T-cell (primary cell): ENCODE data around the gene OGDH. TPM values are rescaled to one million over a fixed set of nuclear protein-coding genes. Genes with fewer than 3 reads are reported as not detected.

Source experiments
- ATAC-seq, 4 experiments: fragments of 200-7000 bp in 3 of 4; fragments of 150-1000 bp in 1 of 4; cut with Tn5 transposase; replicated peaks in 1 of 4; 1 replicate in 3 of 4; 2 replicates in 1 of 4; pipeline ENCODE4 v1.10.0; 2021; ENCODE audit warnings: moderate library complexity in 3 of 4, mild to moderate bottlenecking in 2 of 4, moderate number of reproducible peaks in 1 of 4
- CTCF ChIA-PET, 2 donors: fragments of 300-600 bp; sonication (Branson Sonifier 250); formaldehyde crosslinking; loops; one replicate each; lab custom pipeline; 2022; ENCODE audit warnings: antibody characterized with exemption in 2 of 2; lab: Charles Lee
- POLR2A ChIA-PET, 2 donors: fragments of 300-600 bp; sonication (Branson Sonifier 250); formaldehyde crosslinking; loops; one replicate each; lab custom pipeline; 2022; ENCODE audit warnings: antibody characterized with exemption in 2 of 2; lab: Charles Lee
- DNase-seq, 35 experiments: peaks; one replicate each; pipeline versions ENCODE4 v3.0.0 to v3.0.0-alpha.2; 2013 to 2023
- H3K27ac ChIP-seq: one replicate; pipeline ENCODE4 v1.5.1; 2013; ENCODE audit warnings: low read length
- H3K27me3 ChIP-seq, 2 experiments: replicated peaks in 1 of 2; 1 replicate in 1 of 2; 2 replicates in 1 of 2; pipeline versions ENCODE4 v1.6.1 to v1.7.0; 2013; ENCODE audit warnings: low read length in 1 of 2, mixed read lengths in 1 of 2; ENCODE audit not compliant: control insufficient read depth in 2 of 2, insufficient read depth in 2 of 2; ENCODE audit errors: extremely low read depth in 1 of 2
- H3K36me3 ChIP-seq, 2 donors: 1 replicate in 1 of 2; 2 replicates in 1 of 2; pipeline versions ENCODE4 v1.6.1 to v1.7.0; 2013; ENCODE audit warnings: low read length in 1 of 2; ENCODE audit not compliant: control insufficient read depth in 2 of 2, insufficient read depth in 1 of 2; ENCODE audit errors: extremely low read depth in 1 of 2
- H3K4me1 ChIP-seq, 2 experiments: 1 replicate in 1 of 2; 2 replicates in 1 of 2; pipeline versions ENCODE4 v1.6.1 to v1.7.0; 2013; ENCODE audit warnings: low read length in 2 of 2, mixed read lengths in 1 of 2; ENCODE audit not compliant: insufficient read depth in 2 of 2, control insufficient read depth in 1 of 2; ENCODE audit errors: extremely low read depth in 1 of 2
- H3K4me3 ChIP-seq, 2 donors: 1 replicate in 1 of 2; 2 replicates in 1 of 2; pipeline versions ENCODE4 v1.5.1 to v1.7.0; 2013; ENCODE audit warnings: mild to moderate bottlenecking in 2 of 2, low read length in 1 of 2, moderate library complexity in 1 of 2; ENCODE audit not compliant: control insufficient read depth in 1 of 2; ENCODE audit errors: extremely low read depth in 1 of 2
- H3K9me3 ChIP-seq: 2 replicates; pipeline ENCODE4 v1.7.0; 2013
- H3K27ac Mint-ChIP-seq, 2 donors: one replicate each; pipeline ENCODE4 v1.8.0; 2020 to 2021; ENCODE audit warnings: mild to moderate bottlenecking in 2 of 2, mixed read lengths in 2 of 2
- H3K27me3 Mint-ChIP-seq, 2 donors: one replicate each; pipeline ENCODE4 v1.8.0; 2021 to 2022; ENCODE audit warnings: mixed read lengths in 2 of 2
- H3K36me3 Mint-ChIP-seq: one replicate; pipeline ENCODE4 v1.8.0; 2021; ENCODE audit warnings: mixed read lengths
- H3K4me1 Mint-ChIP-seq, 3 donors: one replicate each; pipeline ENCODE4 v1.8.0; 2020 to 2022; ENCODE audit warnings: mixed read lengths in 3 of 3, mild to moderate bottlenecking in 1 of 3
- H3K4me3 Mint-ChIP-seq, 3 donors: one replicate each; pipeline ENCODE4 v1.8.0; 2020 to 2022; ENCODE audit warnings: mild to moderate bottlenecking in 3 of 3, mixed read lengths in 3 of 3, moderate library complexity in 3 of 3
- H3K9me3 Mint-ChIP-seq, 3 donors: one replicate each; pipeline ENCODE4 v1.8.0; 2020 to 2022; ENCODE audit warnings: mixed read lengths in 3 of 3
- WGBS: methylation state at CpG from one replicate; pipeline ENCODE4 v1.1.5; 2013; ENCODE audit warnings: missing lambda C conversion rate; ENCODE audit not compliant: insufficient coverage; 5-methylcytosine and 5-hydroxymethylcytosine counted together
- total RNA-seq, 35 experiments: library from RNA in 6 of 35; stranded (reverse) in 6 of 35; fragments of 120-200 nt in 1 of 35; gene quantifications; one replicate each; pipeline versions ENCODE4 v1.2.1 to v1.2.4 and lab custom pipeline; 2013 to 2026

Gene OGDH
- total RNA-seq, 5 donors from 2014 or later (not counting 1 experiment from before 2014, with no cell fraction given) = 58.9 to 113 (median 108) TPM

- Histone ChIP-seq H3K4me3 (no peak overlapping the region), H3K36me3 (peaks cover 26 to 69% of the 10 kb centered on the region in 2 donors), H3K27me3 (no peaks in the 10 kb centered on the region), H3K9me3 (no peaks in the 10 kb centered on the region), H3K27ac (no peak overlapping the region), H3K4me1 (no peaks in the 10 kb centered on the region)
- Mint-ChIP-seq H3K4me1 (peaks cover 0 to 5% (median 0%) of the 10 kb centered on the region in 3 donors), H3K27ac (no peak overlapping the region), H3K4me3 (no peak overlapping the region), H3K27me3 (no peaks in the 10 kb centered on the region), H3K9me3 (no peaks in the 10 kb centered on the region), H3K36me3 (peaks cover 50% of the 10 kb centered on the region)
- CTCF ChIA-PET = interaction anchor here in 1 of 2 donors (0.7 kb wide), 1 partner anchor 142 kb away, joined by 3 read pairs; no protein-coding TSS in a partner anchor
- POLR2A ChIA-PET = no interaction called here
- WGBS = 100% methylated on average over 1 of the region's 1 CpG
- ATAC-seq (no peak), DNase-seq (no peak)
These were observed 64.6 kb downstream of the OGDH start for GRCh38 chr7:44671069-44671468.

GRCh38 chr7:44673324-44673723 is 66.9 kb downstream of the OGDH start:
- DNase-seq (no peak), ATAC-seq (no peak)
- no CpG with 5 or more reads among the region's 2 CpGs for WGBS
- ChIA-PET POLR2A (no interaction called here), CTCF (no interaction called here)
- H3K9me3 ChIP-seq = no peaks in the 10 kb centered on the region
- H3K36me3 ChIP-seq = peaks cover 28 to 64% of the 10 kb centered on the region in 2 donors
- H3K36me3 Mint-ChIP-seq = peaks cover 43% of the 10 kb centered on the region
- H3K27ac Mint-ChIP-seq = no peak overlapping the region
- peaks cover 0 to 5% (median 0%) of the 10 kb centered on the region in 3 donors for H3K4me1 Mint-ChIP-seq
- no peaks in the 10 kb centered on the region for H3K27me3 ChIP-seq
- H3K9me3 Mint-ChIP-seq = no peaks in the 10 kb centered on the region
- no peaks in the 10 kb centered on the region for H3K4me1 ChIP-seq
- no peak overlapping the region for H3K4me3 ChIP-seq
- no peak overlapping the region for H3K27ac ChIP-seq
- H3K27me3 Mint-ChIP-seq = no peaks in the 10 kb centered on the region
- H3K4me3 Mint-ChIP-seq = no peak overlapping the region

GRCh38 chr7:44673771-44674170 is 67.3 kb downstream of the OGDH start:
- H3K36me3 ChIP-seq = peaks cover 32 to 65% of the 10 kb centered on the region in 2 donors
- Mint-ChIP-seq H3K27me3 (no peaks in the 10 kb centered on the region), H3K36me3 (peaks cover 45% of the 10 kb centered on the region), H3K27ac (no peak overlapping the region), H3K9me3 (no peaks in the 10 kb centered on the region), H3K4me1 (peaks cover 0 to 4% (median 0%) of the 10 kb centered on the region in 3 donors), H3K4me3 (no peak overlapping the region)
- DNase-seq = no peak
- H3K27ac ChIP-seq = no peak overlapping the region
- WGBS = 97% methylated on average over 6 of the region's 6 CpGs
- ATAC-seq = no peak
- H3K4me3 ChIP-seq = no peak overlapping the region
- CTCF ChIA-PET = no interaction called here
- H3K27me3 ChIP-seq = no peaks in the 10 kb centered on the region
- no peaks in the 10 kb centered on the region for H3K9me3 ChIP-seq
- POLR2A ChIA-PET = no interaction called here
- H3K4me1 ChIP-seq = no peaks in the 10 kb centered on the region

GRCh38 chr7:44674381-44674780 is 68.0 kb downstream of the OGDH start:
- Histone ChIP-seq H3K4me1 (no peaks in the 10 kb centered on the region), H3K36me3 (peaks cover 32 to 66% of the 10 kb centered on the region in 2 donors), H3K27ac (no peak overlapping the region), H3K9me3 (no peaks in the 10 kb centered on the region), H3K27me3 (no peaks in the 10 kb centered on the region), H3K4me3 (no peak overlapping the region)
- Mint-ChIP-seq H3K4me3 (no peak overlapping the region), H3K36me3 (peaks cover 47% of the 10 kb centered on the region), H3K9me3 (no peaks in the 10 kb centered on the region), H3K4me1 (peaks cover 0 to 2% (median 0%) of the 10 kb centered on the region in 3 donors), H3K27me3 (no peaks in the 10 kb centered on the region), H3K27ac (no peak overlapping the region)
- no peak for ATAC-seq
- WGBS = 98% methylated on average over 7 of the region's 7 CpGs
- no peak for DNase-seq
- ChIA-PET CTCF (no interaction called here), POLR2A (no interaction called here)

GRCh38 chr7:44676776-44677175 is 70.3 kb downstream of the OGDH start:
- Histone ChIP-seq H3K27me3 (no peaks in the 10 kb centered on the region), H3K4me3 (no peak overlapping the region), H3K36me3 (peaks cover 19 to 70% of the 10 kb centered on the region in 2 donors), H3K9me3 (no peaks in the 10 kb centered on the region), H3K27ac (no peak overlapping the region), H3K4me1 (no peaks in the 10 kb centered on the region)
- peak overlapping the region; percentile 20 to 67 for H3K27ac Mint-ChIP-seq
- H3K27me3 Mint-ChIP-seq = no peaks in the 10 kb centered on the region
- no peak overlapping the region for H3K4me3 Mint-ChIP-seq
- peaks cover 59% of the 10 kb centered on the region for H3K36me3 Mint-ChIP-seq
- POLR2A ChIA-PET = no interaction called here
- ATAC-seq = no peak
- DNase-seq = no peak
- H3K4me1 Mint-ChIP-seq = no peaks in the 10 kb centered on the region
- CTCF ChIA-PET = no interaction called here
- no CpG with 5 or more reads among the region's 4 CpGs for WGBS
- no peaks in the 10 kb centered on the region for H3K9me3 Mint-ChIP-seq

GRCh38 chr7:44678101-44678470 is 71.7 kb downstream of the OGDH start:
- CTCF ChIA-PET = no interaction called here
- ATAC-seq (no peak), DNase-seq (no peak)
- POLR2A ChIA-PET = no interaction called here
- Mint-ChIP-seq H3K4me3 (no peak overlapping the region), H3K27ac (peak overlapping the region in 1 of 2 donors; percentile 59), H3K27me3 (no peaks in the 10 kb centered on the region), H3K36me3 (peaks cover 59% of the 10 kb centered on the region), H3K9me3 (no peaks in the 10 kb centered on the region), H3K4me1 (no peaks in the 10 kb centered on the region)
- Histone ChIP-seq H3K4me3 (no peak overlapping the region), H3K36me3 (peaks cover 19 to 74% of the 10 kb centered on the region in 2 donors), H3K27ac (no peak overlapping the region), H3K9me3 (no peaks in the 10 kb centered on the region), H3K27me3 (no peaks in the 10 kb centered on the region), H3K4me1 (no peaks in the 10 kb centered on the region)
- WGBS = 100% methylated on average over 1 of the region's 4 CpGs
